ENCODE measurements around the gene OR51E1. TPM values are rescaled to one million over a fixed set of nuclear protein-coding genes. Genes with fewer than 3 reads are reported as not detected.
A peak's percentile ranks its signal among the peaks of the same experiment; 100 is the strongest.

OR51E1 gene
- total RNA-seq, 2 donors from 2014 or later = 4.4 to 36.0 TPM

DNA sequence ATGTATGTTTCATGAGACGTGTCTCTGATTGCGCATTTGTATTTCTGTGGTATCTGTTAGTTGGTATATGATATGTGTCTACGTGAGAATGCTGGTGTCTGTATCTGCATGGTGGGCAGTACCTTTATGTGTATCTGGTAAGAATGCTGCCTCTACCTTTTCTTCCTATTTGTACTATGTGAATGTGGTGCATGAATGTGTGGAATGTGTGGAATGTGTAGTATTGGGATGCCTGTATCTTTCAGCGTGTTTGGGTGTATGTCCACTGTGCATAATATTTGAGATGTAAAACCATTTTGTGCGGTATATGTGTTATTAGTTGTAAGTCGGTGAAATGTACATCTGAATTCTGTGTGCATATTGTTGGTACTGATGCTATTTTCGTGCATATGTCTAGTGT is 2.3 kb upstream of the OR51E1 start:
- no peaks in the 10 kb centered on the region for H3K36me3 ChIP-seq
- no peaks in the 10 kb centered on the region for H3K27me3 ChIP-seq (replicated peaks; ENCODE audit: insufficient read depth)
- DNase-seq (ENCODE audit: low spot score) = no peak
- H3K4me3 ChIP-seq = no peak overlapping the region
- intact Hi-C loops (cut with DNase I) = no loop called here
- no peaks in the 10 kb centered on the region for H3K9me3 ChIP-seq
- 88% methylated on average over 7 of the region's 7 CpGs for WGBS
- H3K4me1 ChIP-seq (replicated peaks) = no peaks in the 10 kb centered on the region
- H3K27ac ChIP-seq = no peak overlapping the region
- TF ChIP-seq POLR2A (IDR thresholded peaks at IDR 0.05) (no peak), POLR2AphosphoS5 (IDR thresholded peaks at IDR 0.05) (no peak)

- DNase-seq (ENCODE audit: low spot score) = no peak
- H3K4me3 ChIP-seq = no peak overlapping the region
- WGBS = 77% methylated on average over 7 of the region's 7 CpGs
- intact Hi-C loops (cut with DNase I) = no loop called here
- TF ChIP-seq CTCF (IDR thresholded peaks at IDR 0.05) (no peak), POLR2A (IDR thresholded peaks at IDR 0.05) (no peak), POLR2AphosphoS5 (IDR thresholded peaks at IDR 0.05) (no peak)
- no peaks in the 10 kb centered on the region for H3K9me3 ChIP-seq
- no peaks in the 10 kb centered on the region for H3K4me1 ChIP-seq (replicated peaks)
- H3K36me3 ChIP-seq = no peaks in the 10 kb centered on the region
- H3K27me3 ChIP-seq (replicated peaks; ENCODE audit: insufficient read depth) = no peaks in the 10 kb centered on the region
- H3K27ac ChIP-seq = no peak overlapping the region
Observed at GRCh38 chr11:4642043-4642442, 1.7 kb upstream of the OR51E1 start.

- Histone ChIP-seq H3K36me3 (no peaks in the 10 kb centered on the region), H3K4me3 (no peak overlapping the region), H3K27ac (no peak overlapping the region), H3K4me1 (replicated peaks) (no peaks in the 10 kb centered on the region), H3K9me3 (no peaks in the 10 kb centered on the region), H3K27me3 (replicated peaks; ENCODE audit: insufficient read depth) (no peaks in the 10 kb centered on the region)
- DNase-seq (ENCODE audit: low spot score) = no peak
- intact Hi-C loops (cut with DNase I) = no loop called here
- WGBS = 50% methylated on average over 5 of the region's 5 CpGs
- TF ChIP-seq CTCF (IDR thresholded peaks at IDR 0.05) (no peak), POLR2AphosphoS5 (IDR thresholded peaks at IDR 0.05) (no peak), POLR2A (IDR thresholded peaks at IDR 0.05) (no peak)
Observed at GRCh38 chr11:4643076-4643475, 706 bp upstream of the OR51E1 start.

DNA sequence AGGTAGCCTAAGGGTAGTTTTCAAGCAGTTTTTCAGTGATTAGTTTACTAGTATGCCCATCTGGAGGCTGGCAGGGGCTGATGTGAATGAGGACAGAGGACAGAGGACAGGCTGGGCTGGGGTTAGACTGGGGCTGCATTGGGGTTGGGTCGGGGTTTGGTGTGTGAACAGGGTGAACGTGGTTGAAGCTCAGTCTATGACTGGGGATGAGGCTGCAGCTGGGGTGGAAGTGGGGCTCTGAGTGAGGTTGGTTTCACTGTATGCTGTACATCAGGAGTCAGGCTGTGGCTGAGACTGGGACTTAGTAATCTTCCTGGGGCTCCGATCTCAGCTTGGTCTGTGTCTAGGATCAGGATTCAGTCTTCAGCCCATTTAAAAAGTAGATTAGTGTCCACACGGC is 451 bp downstream of the OR51E1 start:
- 75% methylated on average over 4 of the region's 4 CpGs for WGBS
- Histone ChIP-seq H3K9me3 (no peaks in the 10 kb centered on the region), H3K36me3 (no peaks in the 10 kb centered on the region), H3K4me3 (peak overlapping the region; percentile 0 to 3), H3K27ac (peak overlapping the region in 1 of 2 donors; percentile 12), H3K4me1 (replicated peaks) (no peaks in the 10 kb centered on the region), H3K27me3 (replicated peaks; ENCODE audit: insufficient read depth) (no peaks in the 10 kb centered on the region)
- intact Hi-C loops (cut with DNase I) = no loop called here
- DNase-seq (ENCODE audit: low spot score) = no peak
- TF ChIP-seq CTCF (IDR thresholded peaks at IDR 0.05) (no peak), POLR2A (IDR thresholded peaks at IDR 0.05) (no peak), POLR2AphosphoS5 (IDR thresholded peaks at IDR 0.05) (no peak)

GRCh38 chr11:4645974-4646373 is 2.2 kb downstream of the OR51E1 start:
- DNase-seq (ENCODE audit: low spot score) = no peak
- 34% methylated on average over 2 of the region's 2 CpGs for WGBS
- Histone ChIP-seq H3K4me1 (replicated peaks) (no peaks in the 10 kb centered on the region), H3K27ac (peak overlapping the region in 1 of 2 donors; percentile 44), H3K36me3 (no peaks in the 10 kb centered on the region), H3K9me3 (no peaks in the 10 kb centered on the region), H3K27me3 (replicated peaks; ENCODE audit: insufficient read depth) (no peaks in the 10 kb centered on the region), H3K4me3 (no peak overlapping the region)
- intact Hi-C loops (cut with DNase I) = no loop called here
- TF ChIP-seq POLR2A (IDR thresholded peaks at IDR 0.05) (no peak), POLR2AphosphoS5 (IDR thresholded peaks at IDR 0.05) (peak; percentile 7), CTCF (IDR thresholded peaks at IDR 0.05) (no peak)

Measured in prostate gland (tissue), 2 donors.